ENCODE data around the gene PTEN.

The PTEN gene

DNA sequence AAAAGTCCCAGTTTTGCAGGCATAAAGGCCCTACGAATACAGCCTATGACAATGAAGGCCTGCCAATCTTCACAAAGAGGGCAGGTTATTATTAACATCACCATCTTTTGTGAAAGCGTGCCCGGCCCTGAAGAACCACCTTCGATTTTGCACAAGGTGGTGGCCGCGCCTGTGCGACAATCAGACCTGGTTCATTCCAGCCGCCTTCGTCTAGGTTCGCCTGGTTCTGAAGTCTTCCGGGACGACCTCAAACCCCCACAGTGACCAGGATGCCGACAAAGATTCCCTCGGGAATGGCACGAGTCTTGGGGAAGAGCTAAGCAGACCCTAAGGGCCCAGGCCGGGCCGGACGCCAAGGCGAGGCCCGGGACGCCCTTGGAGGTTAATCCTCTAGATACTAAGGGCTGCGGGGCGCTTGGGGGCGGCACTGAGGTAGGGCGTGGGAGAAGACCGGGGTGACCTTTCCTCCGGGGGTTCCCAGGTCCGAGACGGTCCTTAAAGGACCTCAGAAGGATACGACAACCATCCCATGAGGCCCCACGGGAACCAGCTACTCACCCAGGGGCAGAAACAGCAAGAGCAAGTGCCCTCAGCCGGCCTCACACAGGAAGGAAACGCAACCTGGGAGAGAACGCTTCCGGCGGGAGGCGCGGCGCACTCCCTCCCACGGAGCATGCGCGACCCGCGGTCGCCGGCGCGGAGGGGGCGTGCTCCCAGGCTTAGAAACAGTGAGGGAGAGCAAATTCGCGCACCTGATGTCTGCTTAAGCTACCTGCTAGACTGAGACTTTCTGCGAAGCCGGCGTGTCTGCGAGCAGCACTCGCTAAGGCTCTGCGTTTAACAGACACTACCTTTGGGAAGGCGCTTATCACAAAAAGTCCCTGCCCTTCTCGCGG lies 45.6 kb upstream of the PTEN start, which contains the start of gene ATAD1:
Gene ATAD1 (minus strand): TSS at position 618 of the 896 bp plus-strand sequence. CDS start 3,627 bp downstream, outside the sequence.
- TF ChIP-seq, protein P1, sequence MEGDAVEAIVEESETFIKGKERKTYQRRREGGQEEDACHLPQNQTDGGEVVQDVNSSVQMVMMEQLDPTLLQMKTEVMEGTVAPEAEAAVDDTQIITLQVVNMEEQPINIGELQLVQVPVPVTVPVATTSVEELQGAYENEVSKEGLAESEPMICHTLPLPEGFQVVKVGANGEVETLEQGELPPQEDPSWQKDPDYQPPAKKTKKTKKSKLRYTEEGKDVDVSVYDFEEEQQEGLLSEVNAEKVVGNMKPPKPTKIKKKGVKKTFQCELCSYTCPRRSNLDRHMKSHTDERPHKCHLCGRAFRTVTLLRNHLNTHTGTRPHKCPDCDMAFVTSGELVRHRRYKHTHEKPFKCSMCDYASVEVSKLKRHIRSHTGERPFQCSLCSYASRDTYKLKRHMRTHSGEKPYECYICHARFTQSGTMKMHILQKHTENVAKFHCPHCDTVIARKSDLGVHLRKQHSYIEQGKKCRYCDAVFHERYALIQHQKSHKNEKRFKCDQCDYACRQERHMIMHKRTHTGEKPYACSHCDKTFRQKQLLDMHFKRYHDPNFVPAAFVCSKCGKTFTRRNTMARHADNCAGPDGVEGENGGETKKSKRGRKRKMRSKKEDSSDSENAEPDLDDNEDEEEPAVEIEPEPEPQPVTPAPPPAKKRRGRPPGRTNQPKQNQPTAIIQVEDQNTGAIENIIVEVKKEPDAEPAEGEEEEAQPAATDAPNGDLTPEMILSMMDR (IDR thresholded peaks at IDR 0.05; ENCODE audit: insufficient read depth, low read length, poor library complexity, severe bottlenecking): no peak
- Histone ChIP-seq H3K27me3 (ENCODE audit: low read length) (no peaks in the 10 kb centered on the region), H3K79me2 (ENCODE audit: insufficient read depth, low read length) (peaks cover 49% of the 10 kb centered on the region)

DNA sequence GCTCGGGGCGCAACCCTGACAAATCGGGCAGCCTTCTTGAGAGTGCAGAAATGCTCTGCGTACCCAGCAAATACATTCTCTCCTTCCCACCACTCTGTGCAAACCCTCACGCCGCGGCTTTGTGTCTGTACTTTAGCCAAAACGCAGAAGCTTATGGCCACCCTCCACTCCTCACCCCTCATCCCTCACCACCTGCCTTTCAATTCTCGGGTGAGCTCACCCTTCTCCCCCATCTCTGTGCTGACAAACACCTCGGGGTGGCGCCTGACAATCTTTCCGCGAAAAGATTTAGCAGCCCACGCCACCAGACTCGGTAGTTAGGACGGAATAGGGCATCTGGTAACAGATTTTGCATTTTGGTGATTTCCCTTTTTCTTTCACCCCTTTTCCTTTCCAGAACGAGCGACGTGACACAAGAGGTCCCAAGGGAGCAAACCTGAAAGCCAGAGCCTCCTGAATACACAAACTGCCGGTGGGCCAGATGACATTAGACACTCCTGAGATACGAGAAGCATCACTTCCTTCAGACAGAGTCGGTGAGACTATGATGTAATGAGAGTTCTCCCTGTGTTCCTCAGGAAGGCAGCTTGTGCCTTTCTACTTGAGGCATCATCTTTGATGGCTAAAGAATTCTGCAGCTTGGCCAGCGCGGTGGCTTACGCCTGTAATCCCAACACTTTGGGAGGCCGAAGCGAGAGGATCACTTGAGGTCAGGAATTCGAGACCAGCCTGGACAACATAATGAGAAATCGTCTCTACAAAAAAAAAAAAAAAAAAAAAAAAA lies 44.7 kb upstream of the PTEN start:
- TF ChIP-seq EZH2phosphoT487 (conservative IDR thresholded peaks at IDR 0.05; ENCODE audit: low read length): no peak
- TF ChIP-seq, protein P1 (IDR thresholded peaks at IDR 0.05; ENCODE audit: insufficient read depth, low read length, poor library complexity, severe bottlenecking): peak; percentile 11
- Histone ChIP-seq H3K4me3 (ENCODE audit: insufficient read depth, low read length, poor library complexity, severe bottlenecking) (peak overlapping the region; percentile 75), H2AFZ (ENCODE audit: low read depth, low read length, severe bottlenecking) (peak overlapping the region; percentile 87), H3K4me2 (ENCODE audit: low read depth, low read length, poor library complexity, severe bottlenecking) (peak overlapping the region; percentile 92), H4K20me1 (ENCODE audit: low read depth, low read length) (peaks cover 19% of the 10 kb centered on the region), H3K9me3 (ENCODE audit: insufficient read depth, low read length) (no peaks in the 10 kb centered on the region), H3K27ac (ENCODE audit: low read depth, low read length) (peak overlapping the region; percentile 61), H3K27me3 (ENCODE audit: low read length) (no peaks in the 10 kb centered on the region), H3K79me2 (ENCODE audit: insufficient read depth, low read length) (peaks cover 43% of the 10 kb centered on the region), H3F3A (ENCODE audit: insufficient read depth) (0 out of 2 replicates have a peak, but pooled peaks cover 7% of the 10 kb centered on the region), H3K9me2 (replicated peaks; ENCODE audit: insufficient read depth, low read length) (no peaks in the 10 kb centered on the region), H3K9ac (ENCODE audit: low read length) (peak overlapping the region; percentile 81), H3K36me3 (ENCODE audit: low read length) (peaks cover 10% of the 10 kb centered on the region; the same call in 1 of the 2 replicates)

More for the DNA sequence above, 45.6 kb upstream of the PTEN start, which contains the start of gene ATAD1:
- Histone ChIP-seq H3K27ac (ENCODE audit: low read depth, low read length) (peak within 1 kb of the TSS; percentile 61), H2AFZ (ENCODE audit: low read depth, low read length, severe bottlenecking) (peak within 1 kb of the TSS; percentile 87), H3K9me2 (replicated peaks; ENCODE audit: insufficient read depth, low read length) (no peaks in the 10 kb centered on the region), H3K36me3 (ENCODE audit: low read length) (peaks cover 17% of the 10 kb centered on the region), H3K9ac (ENCODE audit: low read length) (peak within 1 kb of the TSS; percentile 81), H3K4me2 (ENCODE audit: low read depth, low read length, poor library complexity, severe bottlenecking) (peak within 1 kb of the TSS; percentile 92), H3F3A (ENCODE audit: insufficient read depth) (0 out of 2 replicates have a peak, but pooled peaks cover 7% of the 10 kb centered on the region), H3K9me3 (ENCODE audit: insufficient read depth, low read length) (no peaks in the 10 kb centered on the region), H3K4me3 (ENCODE audit: insufficient read depth, low read length, poor library complexity, severe bottlenecking) (peak within 1 kb of the TSS; percentile 75), H4K20me1 (ENCODE audit: low read depth, low read length) (peaks cover 19% of the 10 kb centered on the region)

DNA sequence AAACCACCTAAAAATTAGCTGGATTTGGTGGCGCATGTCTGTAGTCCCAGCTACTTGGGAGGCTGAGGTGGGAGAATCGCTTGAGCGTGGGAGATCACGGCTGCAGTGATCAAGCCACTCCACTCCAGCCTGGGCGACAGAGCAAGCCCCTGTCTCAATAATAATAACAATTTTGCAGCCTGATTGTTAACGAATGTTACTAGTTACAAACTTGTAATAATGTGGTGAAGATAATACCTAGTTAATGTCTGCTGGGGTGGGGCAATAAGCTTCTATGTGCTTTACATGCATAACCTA lies 44.2 kb upstream of the PTEN start:
- Histone ChIP-seq H3K9me3 (ENCODE audit: insufficient read depth, low read length) (no peaks in the 10 kb centered on the region), H2AFZ (ENCODE audit: low read depth, low read length, severe bottlenecking) (peak overlapping the region; percentile 87), H4K20me1 (ENCODE audit: low read depth, low read length) (peaks cover 19% of the 10 kb centered on the region), H3F3A (ENCODE audit: insufficient read depth) (0 out of 2 replicates have a peak, but pooled peaks cover 7% of the 10 kb centered on the region), H3K79me2 (ENCODE audit: insufficient read depth, low read length) (peaks cover 37% of the 10 kb centered on the region), H3K27me3 (ENCODE audit: low read length) (no peaks in the 10 kb centered on the region), H3K9ac (ENCODE audit: low read length) (no peak overlapping the region), H3K27ac (ENCODE audit: low read depth, low read length) (no peak overlapping the region), H3K9me2 (replicated peaks; ENCODE audit: insufficient read depth, low read length) (no peaks in the 10 kb centered on the region), H3K4me3 (ENCODE audit: insufficient read depth, low read length, poor library complexity, severe bottlenecking) (no peak overlapping the region), H3K4me2 (ENCODE audit: low read depth, low read length, poor library complexity, severe bottlenecking) (peak overlapping the region; percentile 92), H3K36me3 (ENCODE audit: low read length) (peaks cover 4% of the 10 kb centered on the region; the same call in 1 of the 2 replicates)
- TF ChIP-seq, protein P1 (IDR thresholded peaks at IDR 0.05; ENCODE audit: insufficient read depth, low read length, poor library complexity, severe bottlenecking): no peak
- TF ChIP-seq EZH2phosphoT487 (conservative IDR thresholded peaks at IDR 0.05; ENCODE audit: low read length): no peak

Measured in SU-DHL-6 (cell line).